HG03064 (cell line): ENCODE results near the gene GNB2.
"Not testable (repeated sequence)": the region's sequence is repeated elsewhere in the genome, so short reads cannot be mapped to it uniquely, and the experiment has no call there.

ENCODE experiments used
- ATAC-seq: cut with Tn5 transposase; IDR thresholded peaks from one replicate; pipeline ENCODE4 v1.9.1; 2021; ENCODE audit warnings: low read depth; ENCODE audit not compliant: unreplicated experiment

GNB2 gene

GRCh38 chr7:100662194-100662776 is 11.3 kb upstream of the GNB2 start:
- ATAC-seq = not testable (repeated sequence)

- ATAC-seq = no peak
Measured at GRCh38 chr7:100665168-100665726, 8.3 kb upstream of the GNB2 start.

GRCh38 chr7:100667331-100668068 is 6.0 kb upstream of the GNB2 start:
- no peak for ATAC-seq

- no peak for ATAC-seq
Measured at GRCh38 chr7:100668069-100668449, 5.5 kb upstream of the GNB2 start.

- not testable (repeated sequence) for ATAC-seq
Measured at GRCh38 chr7:100669106-100669505, 4.4 kb upstream of the GNB2 start.

GRCh38 chr7:100670074-100670473 is 3.5 kb upstream of the GNB2 start:
- no peak for ATAC-seq

GRCh38 chr7:100671353-100672327 is 1.9 kb upstream of the GNB2 start:
- no peak for ATAC-seq

GRCh38 chr7:100673942-100674410 is 436 bp downstream of the GNB2 start:
- ATAC-seq = no peak

- no peak for ATAC-seq
Measured at GRCh38 chr7:100674411-100675104, 1.0 kb downstream of the GNB2 start.

- ATAC-seq = no peak
Measured at GRCh38 chr7:100675105-100675451, 1.5 kb downstream of the GNB2 start.

GRCh38 chr7:100675581-100676350 is 2.2 kb downstream of the GNB2 start:
- ATAC-seq = no peak

- ATAC-seq = no peak
Measured at GRCh38 chr7:100676501-100677306, 3.2 kb downstream of the GNB2 start.

- ATAC-seq = no peak
Measured at GRCh38 chr7:100677308-100678267, 4.0 kb downstream of the GNB2 start.

- ATAC-seq = no peak
Measured at GRCh38 chr7:100678291-100678984, 4.9 kb downstream of the GNB2 start.

- ATAC-seq = no peak
Measured at GRCh38 chr7:100679129-100679926, 5.8 kb downstream of the GNB2 start.

GRCh38 chr7:100679927-100680575 is 6.5 kb downstream of the GNB2 start:
- no peak for ATAC-seq
